WI38 (cell line): ENCODE results near the gene PHYKPL.

ENCODE experiments used
- H3K4me3 ChIP-seq: 2 replicates; pipeline ENCODE4 v1.5.1; 2011; ENCODE audit warnings: low read depth, mild to moderate bottlenecking, control low read depth, low read length
- CTCF ChIP-seq: IDR thresholded peaks from 2 replicates; pipeline ENCODE4 v1.5.1; 2012; ENCODE audit warnings: low read depth, mild to moderate bottlenecking, control low read depth, low read length

Gene PHYKPL

GRCh38 chr5:178215280-178216002 lies 17.2 kb downstream of the PHYKPL start:
- H3K4me3 ChIP-seq, result no peak overlapping the region
- TF ChIP-seq CTCF, result no peak

- H3K4me3 ChIP-seq, result no peak overlapping the region
- no peak for TF ChIP-seq CTCF
These were observed 18.3 kb downstream of the PHYKPL start for GRCh38 chr5:178214160-178214803.

- H3K4me3 ChIP-seq, result no peak overlapping the region
- TF ChIP-seq CTCF, result no peak
These were observed 18.9 kb downstream of the PHYKPL start for GRCh38 chr5:178213748-178214151.

GRCh38 chr5:178213003-178213461 lies 19.6 kb downstream of the PHYKPL start:
- TF ChIP-seq CTCF, result no peak
- no peak overlapping the region for H3K4me3 ChIP-seq

- no peak for TF ChIP-seq CTCF
- H3K4me3 ChIP-seq, result no peak overlapping the region
These were observed 20.2 kb downstream of the PHYKPL start for GRCh38 chr5:178212241-178213002.

- no peak overlapping the region for H3K4me3 ChIP-seq
- TF ChIP-seq CTCF, result no peak
These were observed 21.2 kb downstream of the PHYKPL start for GRCh38 chr5:178211095-178212048.
